ENCODE results near the gene MKI67.

MKI67 gene

DNA sequence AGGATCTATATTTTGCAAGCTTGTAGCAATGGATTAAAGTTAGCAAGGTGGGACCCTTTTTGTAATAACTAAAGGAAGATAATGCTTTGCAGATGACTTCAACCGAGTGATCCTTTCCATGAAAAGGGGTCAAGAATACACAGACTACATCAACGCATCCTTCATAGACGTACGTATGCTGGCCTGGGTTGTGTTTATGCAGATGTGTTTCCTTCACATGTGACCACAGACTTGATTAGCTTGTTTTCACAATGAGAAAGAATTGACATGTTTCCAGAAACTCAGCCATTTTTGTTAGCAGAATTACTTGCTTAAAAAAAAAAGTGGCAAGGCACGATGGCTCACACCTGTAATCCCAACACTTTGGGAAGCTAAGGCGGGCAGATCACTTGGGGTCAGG, 54.2 kb downstream of the MKI67 start:
- TF ChIP-seq CREB1 (IDR thresholded peaks at IDR 0.05; ENCODE audit: low read depth) (no peak), RAD21 (IDR thresholded peaks at IDR 0.05; ENCODE audit: low read depth) (no peak)

GRCh38 chr10:128071417-128071782, 54.8 kb downstream of the MKI67 start:
- TF ChIP-seq EGR1 (IDR thresholded peaks at IDR 0.05), result no peak
- TF ChIP-seq TEAD4 (IDR thresholded peaks at IDR 0.05), result no peak
- no peak for TF ChIP-seq YY1 (IDR thresholded peaks at IDR 0.05; ENCODE audit: low read depth)
- no peak for TF ChIP-seq NFIC (IDR thresholded peaks at IDR 0.05)
- TF ChIP-seq ZBTB7A (IDR thresholded peaks at IDR 0.05; ENCODE audit: low read depth), result no peak
- no peak for TF ChIP-seq TAF1 (IDR thresholded peaks at IDR 0.05; ENCODE audit: low read depth)
- no peak for TF ChIP-seq RAD21 (IDR thresholded peaks at IDR 0.05; ENCODE audit: low read depth)
- TF ChIP-seq MAX (IDR thresholded peaks at IDR 0.05), result no peak
- TF ChIP-seq TCF12 (IDR thresholded peaks at IDR 0.05; ENCODE audit: low read depth), result no peak
- TF ChIP-seq CEBPB (IDR thresholded peaks at IDR 0.05), result no peak
- no peak for TF ChIP-seq EP300 (IDR thresholded peaks at IDR 0.05; ENCODE audit: borderline replicate concordance)
- no peak for TF ChIP-seq USF1 (IDR thresholded peaks at IDR 0.05)
- TF ChIP-seq CREB1 (IDR thresholded peaks at IDR 0.05; ENCODE audit: low read depth), result no peak
- no peak for TF ChIP-seq REST (IDR thresholded peaks at IDR 0.05; ENCODE audit: low read depth)
- TF ChIP-seq FOXM1 (IDR thresholded peaks at IDR 0.05; ENCODE audit: borderline replicate concordance, low read depth), result no peak

- TF ChIP-seq NFIC (IDR thresholded peaks at IDR 0.05), result no peak
- no peak for TF ChIP-seq EGR1 (IDR thresholded peaks at IDR 0.05)
Measured at GRCh38 chr10:128070721-128071416, 55.4 kb downstream of the MKI67 start.

DNA sequence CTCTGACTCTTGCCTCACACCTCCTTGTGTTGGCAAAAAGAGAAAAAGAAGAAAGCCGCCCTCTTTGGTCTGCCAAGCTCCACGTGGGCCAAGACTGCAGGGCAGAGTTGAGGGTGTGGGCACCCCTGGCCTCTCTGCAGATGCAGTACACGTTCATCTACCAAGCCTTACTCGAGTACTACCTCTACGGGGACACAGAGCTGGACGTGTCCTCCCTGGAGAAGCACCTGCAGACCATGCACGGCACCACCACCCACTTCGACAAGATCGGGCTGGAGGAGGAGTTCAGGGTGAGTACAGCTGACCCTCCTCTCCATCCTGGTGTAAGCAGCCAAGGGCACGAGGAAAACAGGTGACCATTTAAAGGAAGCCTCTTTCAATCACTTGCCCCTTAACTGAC, 56.1 kb downstream of the MKI67 start:
- TF ChIP-seq EP300 (IDR thresholded peaks at IDR 0.05; ENCODE audit: borderline replicate concordance), result no peak
- no peak for TF ChIP-seq TCF12 (IDR thresholded peaks at IDR 0.05; ENCODE audit: low read depth)
- TF ChIP-seq MAX (IDR thresholded peaks at IDR 0.05), result no peak
- TF ChIP-seq USF1 (IDR thresholded peaks at IDR 0.05), result no peak
- TF ChIP-seq RAD21 (IDR thresholded peaks at IDR 0.05; ENCODE audit: low read depth), result no peak
- TF ChIP-seq ZBTB7A (IDR thresholded peaks at IDR 0.05; ENCODE audit: low read depth), result no peak
- no peak for TF ChIP-seq CEBPB (IDR thresholded peaks at IDR 0.05)
- TF ChIP-seq EGR1 (IDR thresholded peaks at IDR 0.05), result no peak
- TF ChIP-seq TAF1 (IDR thresholded peaks at IDR 0.05; ENCODE audit: low read depth), result no peak
- no peak for TF ChIP-seq TEAD4 (IDR thresholded peaks at IDR 0.05)
- TF ChIP-seq NFIC (IDR thresholded peaks at IDR 0.05), result no peak
- no peak for TF ChIP-seq CREB1 (IDR thresholded peaks at IDR 0.05; ENCODE audit: low read depth)
- TF ChIP-seq YY1 (IDR thresholded peaks at IDR 0.05; ENCODE audit: low read depth), result no peak
- TF ChIP-seq REST (IDR thresholded peaks at IDR 0.05; ENCODE audit: low read depth), result no peak

- TF ChIP-seq RAD21 (IDR thresholded peaks at IDR 0.05; ENCODE audit: low read depth), result peak; percentile 95
- TF ChIP-seq CEBPB (IDR thresholded peaks at IDR 0.05), result no peak
- no peak for TF ChIP-seq REST (IDR thresholded peaks at IDR 0.05; ENCODE audit: low read depth)
Measured at GRCh38 chr10:128069351-128070051, 56.7 kb downstream of the MKI67 start.

Data from Ishikawa (cell line).